Breast epithelium (tissue), 3 donors: ENCODE data around the gene PIK3R5.

Source experiments
- POLR2A ChIP-seq: fragments of 450-650 bp; IDR thresholded peaks from one replicate; pipeline ENCODE4 v1.6.1; 2016; ENCODE audit warnings: antibody characterized with exemption, mild to moderate bottlenecking, moderate library complexity
- POLR2AphosphoS5 ChIP-seq, 3 donors: sonication (generic); formaldehyde crosslinking; IDR thresholded peaks; one replicate each; pipeline ENCODE4 v1.6.1; 2017; ENCODE audit warnings: antibody characterized with exemption in 3 of 3
- TF ChIP-seq, protein P1 (sequence below), 3 donors: fragments of 450-650 bp; IDR thresholded peaks; one replicate each; pipeline ENCODE4 v1.5.1; 2016 to 2017; ENCODE audit warnings: antibody characterized with exemption in 3 of 3, mild to moderate bottlenecking in 3 of 3, moderate library complexity in 3 of 3

GRCh38 chr17:8923762-8924161 lies 41.7 kb downstream of the PIK3R5 start:
- TF ChIP-seq POLR2A (no peak), POLR2AphosphoS5 (IDR thresholded peaks at IDR 0.05) (no peak)
- TF ChIP-seq, protein P1, sequence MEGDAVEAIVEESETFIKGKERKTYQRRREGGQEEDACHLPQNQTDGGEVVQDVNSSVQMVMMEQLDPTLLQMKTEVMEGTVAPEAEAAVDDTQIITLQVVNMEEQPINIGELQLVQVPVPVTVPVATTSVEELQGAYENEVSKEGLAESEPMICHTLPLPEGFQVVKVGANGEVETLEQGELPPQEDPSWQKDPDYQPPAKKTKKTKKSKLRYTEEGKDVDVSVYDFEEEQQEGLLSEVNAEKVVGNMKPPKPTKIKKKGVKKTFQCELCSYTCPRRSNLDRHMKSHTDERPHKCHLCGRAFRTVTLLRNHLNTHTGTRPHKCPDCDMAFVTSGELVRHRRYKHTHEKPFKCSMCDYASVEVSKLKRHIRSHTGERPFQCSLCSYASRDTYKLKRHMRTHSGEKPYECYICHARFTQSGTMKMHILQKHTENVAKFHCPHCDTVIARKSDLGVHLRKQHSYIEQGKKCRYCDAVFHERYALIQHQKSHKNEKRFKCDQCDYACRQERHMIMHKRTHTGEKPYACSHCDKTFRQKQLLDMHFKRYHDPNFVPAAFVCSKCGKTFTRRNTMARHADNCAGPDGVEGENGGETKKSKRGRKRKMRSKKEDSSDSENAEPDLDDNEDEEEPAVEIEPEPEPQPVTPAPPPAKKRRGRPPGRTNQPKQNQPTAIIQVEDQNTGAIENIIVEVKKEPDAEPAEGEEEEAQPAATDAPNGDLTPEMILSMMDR (IDR thresholded peaks at IDR 0.05): no peak
